SKM-1 (cell line): ENCODE data around the gene FAM53B.
A peak's percentile ranks its signal among the peaks of the same experiment; 100 is the strongest.
"Not testable (repeated sequence)": the region's sequence is repeated elsewhere in the genome, so short reads cannot be mapped to it uniquely, and the experiment has no call there.

Experiments used
- DNase-seq: peaks from one replicate; lab custom pipeline; 2025; ENCODE audit not compliant: unreplicated experiment; lab: John Stamatoyannopoulos, UW

FAM53B gene

GRCh38 chr10:124600051-124600880, 143.9 kb downstream of the FAM53B start:
- no peak for DNase-seq

- no peak for DNase-seq
These were observed 144.6 kb downstream of the FAM53B start for GRCh38 chr10:124599588-124600050.

DNA sequence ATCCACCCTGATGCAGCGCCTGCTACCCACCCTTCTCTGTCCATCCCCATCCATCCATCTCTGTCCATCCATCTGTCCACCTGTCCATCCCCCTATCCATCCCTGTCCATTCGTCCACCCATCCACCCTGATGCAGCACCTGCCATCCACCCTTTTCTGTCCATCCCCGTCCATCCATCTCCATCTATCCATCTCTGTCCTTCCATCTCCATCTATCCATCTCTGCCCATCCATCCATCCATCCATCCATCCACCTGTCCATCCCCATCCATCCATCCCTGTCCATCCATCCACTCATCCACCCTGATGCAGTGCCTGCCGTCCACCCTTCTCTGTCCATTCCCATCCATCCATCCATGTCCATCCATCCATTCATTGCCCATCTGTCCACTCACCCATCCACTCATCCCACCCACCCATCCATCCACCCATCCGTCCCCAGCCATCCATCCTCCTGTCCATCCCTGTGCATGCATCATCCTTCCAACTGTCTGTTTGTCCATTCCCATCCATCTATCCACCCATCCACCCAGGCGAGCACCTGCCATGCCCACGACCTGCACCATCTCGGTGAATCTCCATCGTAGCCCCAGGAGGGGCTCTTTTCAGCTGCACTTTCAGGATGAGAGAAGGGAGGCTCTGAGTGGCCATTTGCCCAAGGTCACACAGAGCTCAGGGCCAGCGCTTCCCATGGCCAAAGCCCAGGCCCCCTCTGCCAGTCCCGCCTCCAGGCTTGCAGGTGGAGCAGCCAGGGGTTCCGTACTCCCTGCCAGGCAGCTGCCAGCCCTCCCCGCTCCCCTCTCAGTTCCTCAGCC, 145.2 kb downstream of the FAM53B start:
- DNase-seq = no peak

DNA sequence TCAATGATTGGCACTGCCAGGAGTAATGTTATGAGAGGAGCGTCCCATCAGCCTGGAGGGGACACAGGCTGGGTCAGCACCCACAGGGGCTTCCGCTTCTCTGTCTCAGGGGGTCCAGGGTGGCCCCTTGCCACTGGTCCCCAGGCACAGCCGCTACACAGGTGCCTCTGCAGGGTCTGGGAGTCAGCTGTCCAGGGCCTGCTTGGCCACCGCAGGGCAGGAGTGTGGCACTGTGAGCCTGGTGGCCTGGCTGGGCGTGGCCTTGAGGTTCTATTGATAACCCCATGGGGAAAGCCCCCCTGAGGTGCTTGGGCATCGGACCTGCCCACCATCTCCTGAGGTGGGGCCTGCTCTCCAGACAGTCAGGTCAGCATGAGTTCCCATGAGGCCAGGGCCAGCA, 146.0 kb downstream of the FAM53B start:
- DNase-seq = no peak

DNA sequence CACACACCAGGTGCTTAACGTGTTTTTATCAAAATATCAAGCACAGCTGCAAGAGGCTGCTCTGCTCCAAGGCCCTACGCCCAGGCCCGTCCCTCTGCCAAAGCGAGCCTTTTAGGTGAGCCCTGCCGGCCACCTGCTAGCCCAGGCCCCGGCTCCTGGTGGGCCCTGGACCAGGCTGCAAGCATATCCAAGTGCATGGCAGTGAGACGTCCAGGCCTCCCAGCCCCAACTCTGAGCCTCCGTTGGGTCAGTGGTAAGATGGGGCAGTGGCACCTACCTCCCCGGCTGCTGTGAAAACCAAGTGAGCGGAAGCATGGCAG, 146.4 kb downstream of the FAM53B start:
- DNase-seq = no peak

- no peak for DNase-seq
These were observed 147.0 kb downstream of the FAM53B start for GRCh38 chr10:124596962-124597845.

GRCh38 chr10:124596116-124596785, 147.9 kb downstream of the FAM53B start:
- DNase-seq = no peak

DNA sequence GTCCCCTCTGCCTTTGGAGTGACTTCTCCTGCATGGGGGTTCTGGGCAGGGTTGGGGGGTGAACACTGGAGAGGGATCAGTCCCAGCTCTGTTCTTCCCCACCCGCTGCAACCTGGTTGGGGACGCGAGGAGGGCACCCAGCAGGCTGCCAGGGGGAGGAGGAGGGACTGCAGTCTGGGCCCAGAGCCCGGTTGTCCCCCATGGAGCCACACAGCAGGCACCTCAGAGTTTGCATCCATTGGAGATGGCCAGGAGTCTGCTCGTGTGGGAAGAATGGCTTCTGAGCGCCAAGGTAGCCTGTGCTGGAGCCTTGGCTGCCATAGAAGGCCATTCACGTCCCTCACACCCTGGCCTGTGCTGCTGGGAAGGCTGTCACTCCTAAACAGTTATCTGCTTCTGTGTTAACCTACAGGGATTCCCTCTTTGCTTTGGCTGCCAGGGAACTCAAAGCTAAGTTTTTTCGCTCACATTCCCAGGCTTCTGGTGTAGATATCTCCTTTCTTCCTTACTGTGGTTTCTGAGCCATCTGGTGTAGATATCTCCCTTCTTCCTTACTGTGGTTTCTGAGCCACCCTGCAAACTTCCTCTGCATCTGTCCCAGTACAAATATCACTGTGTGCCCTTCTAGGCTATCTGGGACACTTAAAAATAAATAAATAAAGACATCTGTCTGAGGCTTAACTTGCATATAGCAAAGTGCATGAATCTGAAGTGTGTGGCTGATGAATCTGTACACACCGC, 148.9 kb downstream of the FAM53B start:
- peak; percentile 8 for DNase-seq

DNA sequence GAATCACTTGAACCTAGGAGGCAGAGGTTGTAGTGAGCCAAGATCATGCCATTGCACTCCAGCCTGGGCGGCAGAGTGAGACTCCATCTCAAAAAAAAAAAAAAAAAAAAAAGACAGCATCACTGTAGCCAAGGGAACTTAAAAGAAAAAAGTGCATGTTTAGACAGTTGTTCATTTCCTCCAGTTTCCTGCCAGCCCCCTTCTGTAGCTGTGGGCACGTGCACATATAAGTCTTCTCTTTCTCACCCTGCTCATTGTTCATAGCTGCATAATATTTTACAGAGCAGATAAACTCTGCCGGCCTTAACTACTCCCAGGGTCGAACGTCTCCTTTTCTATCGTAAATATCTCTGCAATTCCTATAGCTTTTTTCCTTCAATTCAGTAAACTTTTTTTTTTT, 149.9 kb downstream of the FAM53B start:
- no peak for DNase-seq

GRCh38 chr10:124593431-124593985, 150.7 kb downstream of the FAM53B start:
- DNase-seq = no peak

GRCh38 chr10:124592736-124593430, 151.3 kb downstream of the FAM53B start:
- no peak for DNase-seq

- no peak for DNase-seq
These were observed 152.1 kb downstream of the FAM53B start for GRCh38 chr10:124592101-124592500.

DNA sequence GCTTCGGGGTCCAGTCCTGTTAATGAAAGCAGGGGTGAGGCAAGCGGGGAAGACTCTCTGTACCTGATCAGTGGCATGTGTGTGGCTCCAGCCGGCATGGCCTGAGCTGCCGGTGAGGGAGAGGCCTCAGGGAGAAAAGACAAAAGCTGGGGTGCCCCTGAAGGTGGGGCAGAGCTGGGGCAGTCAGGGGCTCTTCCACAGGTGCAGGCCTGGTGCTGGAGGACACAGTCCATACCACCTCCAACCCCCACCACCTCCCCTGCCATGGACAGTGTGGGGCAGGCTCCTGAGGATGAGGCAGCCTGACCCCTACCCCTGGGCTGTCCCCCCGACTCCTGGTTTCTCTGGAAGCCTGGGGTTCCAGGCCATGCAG, 153.1 kb downstream of the FAM53B start:
- DNase-seq = no peak

GRCh38 chr10:124590216-124591122, 153.7 kb downstream of the FAM53B start:
- DNase-seq = no peak

GRCh38 chr10:124589491-124590041, 154.6 kb downstream of the FAM53B start:
- DNase-seq = no peak

- DNase-seq = peak; percentile 52
These were observed 155.3 kb downstream of the FAM53B start for GRCh38 chr10:124588736-124589490.

GRCh38 chr10:124588341-124588735, 155.8 kb downstream of the FAM53B start:
- not testable (repeated sequence) for DNase-seq
